HCT116 (cell line): ENCODE results near the gene CMIP. TPM values are rescaled to one million over a fixed set of nuclear protein-coding genes. Genes with fewer than 3 reads are reported as not detected.

ENCODE experiments used
- ATAC-seq: fragments of 200-7000 bp; cut with Tn5 transposase; 2 replicates; pipeline ENCODE4 v1.9.1; 2020; ENCODE audit warnings: mild to moderate bottlenecking, moderate library complexity
- BruUV-seq: library from RNA; stranded (reverse); fragments of 400-500 nt; replicated peaks from 2 replicates; lab custom pipeline; 2021; lab: Mats Ljungman, UMichigan
- CTCF ChIA-PET: fragments of 300-600 bp; sonication (Branson Sonifier 250); formaldehyde crosslinking; loops from one replicate; lab custom pipeline; 2021; ENCODE audit warnings: antibody characterized with exemption; lab: Charles Lee
- POLR2A ChIA-PET: fragments of 300-600, 350-600 bp; sonication (Branson Sonifier 250); formaldehyde crosslinking; loops from one replicate; lab custom pipeline; 2021; ENCODE audit warnings: antibody characterized with exemption; lab: Charles Lee
- RAD21 ChIA-PET, 2 experiments: fragments of 300-600 bp; sonication (Branson Sonifier 250); formaldehyde crosslinking; loops; one replicate each; lab custom pipeline; 2023; ENCODE audit warnings: low total read pairs in 2 of 2; ENCODE audit not compliant: uncharacterized antibody in 2 of 2, unreplicated experiment in 2 of 2, low non-redundant PET in 1 of 2; lab: Charles Lee
- DNase-seq: peaks from one replicate; pipeline ENCODE4 v3.0.0-alpha.2; 2010; ENCODE audit warnings: low read depth, low spot score
- H2AFZ ChIP-seq: fragments of 200-600 bp; shearing (Covaris generic), sonication (generic); 2 replicates; pipeline ENCODE4 v1.6.1; 2017; ENCODE audit warnings: low read depth, mixed run types, mixed read lengths, antibody characterized with exemption, low read length; ENCODE audit not compliant: poor library complexity, severe bottlenecking
- H3K27ac ChIP-seq: 2 replicates; pipeline ENCODE4 v1.5.1; 2012; ENCODE audit warnings: low read depth, low read length
- H3K27me3 ChIP-seq: fragments of 200-600 bp; sonication (generic); 2 replicates; pipeline ENCODE4 v1.6.1; 2016; ENCODE audit warnings: mixed run types, low read length, mixed read lengths; ENCODE audit not compliant: insufficient read depth
- H3K36me3 ChIP-seq, 2 experiments: fragments of 200-500 bp in 1 of 2; fragments of 200-600 bp in 1 of 2; sonication (Bioruptor generic) in 1 of 2; sonication (generic) in 1 of 2; 2 replicates each; pipeline versions ENCODE4 v1.5.1 to v1.6.1; 2014 to 2016; ENCODE audit warnings: low read length in 2 of 2, inconsistent platforms in 1 of 2, mixed read lengths in 1 of 2, mixed run types in 1 of 2; ENCODE audit not compliant: insufficient read depth in 2 of 2, control insufficient read depth in 1 of 2
- H3K4me1 ChIP-seq, 2 experiments: fragments of 200-600 bp in 1 of 2; sonication (generic) in 1 of 2; 2 replicates each; pipeline versions ENCODE4 v1.5.1 to v1.6.1; 2012 to 2017; ENCODE audit warnings: low read length in 2 of 2, inconsistent platforms in 1 of 2, mild to moderate bottlenecking in 1 of 2, mixed read lengths in 1 of 2, mixed run types in 1 of 2, moderate library complexity in 1 of 2; ENCODE audit not compliant: insufficient read depth in 2 of 2, control insufficient read depth in 1 of 2
- H3K4me2 ChIP-seq: fragments of 200-600 bp; sonication (generic); 2 replicates; pipeline ENCODE4 v1.6.1; 2017; ENCODE audit warnings: mixed run types, low read length, mixed read lengths
- H3K4me3 ChIP-seq, 2 experiments: fragments of 200-600 bp in 1 of 2; sonication (generic) in 1 of 2; replicated peaks in 1 of 2; 2 replicates each; pipeline ENCODE4 v1.5.1; 2011 to 2016; ENCODE audit warnings: low read length in 2 of 2, control low read depth in 1 of 2, low read depth in 1 of 2, mild to moderate bottlenecking in 1 of 2, mixed read lengths in 1 of 2, mixed run types in 1 of 2
- H3K79me2 ChIP-seq: fragments of 200-600 bp; sonication (generic); 2 replicates; pipeline ENCODE4 v1.6.1; 2017; ENCODE audit warnings: mild to moderate bottlenecking, mixed run types, low read length, moderate library complexity, mixed read lengths; ENCODE audit not compliant: insufficient read depth
- H3K9ac ChIP-seq: fragments of 200-600 bp; sonication (generic); 2 replicates; pipeline ENCODE4 v1.6.1; 2016; ENCODE audit warnings: low read length, mixed read lengths
- H3K9me2 ChIP-seq: fragments of 200-600 bp; sonication (generic), shearing (Covaris generic); 2 replicates; pipeline ENCODE4 v1.6.1; 2017; ENCODE audit warnings: mixed run types, mild to moderate bottlenecking, moderate library complexity; ENCODE audit not compliant: insufficient read depth
- H3K9me3 ChIP-seq, 2 experiments: fragments of 200-500 bp in 1 of 2; fragments of 200-600 bp in 1 of 2; sonication (Bioruptor generic) in 1 of 2; sonication (generic) in 1 of 2; 2 replicates each; pipeline ENCODE4 v1.6.1; 2014 to 2017; ENCODE audit warnings: low read length in 2 of 2, mixed read lengths in 2 of 2, inconsistent platforms in 1 of 2, low read depth in 1 of 2, mild to moderate bottlenecking in 1 of 2, mixed run types in 1 of 2, moderate library complexity in 1 of 2; ENCODE audit not compliant: control insufficient read depth in 1 of 2, insufficient read depth in 1 of 2
- H4K20me1 ChIP-seq: fragments of 200-600 bp; sonication (generic), shearing (Covaris generic); 2 replicates; pipeline ENCODE4 v1.6.1; 2017; ENCODE audit warnings: mixed run types, mild to moderate bottlenecking, moderate library complexity; ENCODE audit not compliant: insufficient read depth
- EZH2 ChIP-seq: fragments of 200-600 bp; sonication (generic); IDR thresholded peaks from 2 replicates; pipeline ENCODE4 v1.6.1; 2017; ENCODE audit warnings: antibody characterized with exemption, mixed run types
- MAX ChIP-seq: IDR thresholded peaks from 2 replicates; pipeline ENCODE4 v1.6.1; 2012
- POLR2A ChIP-seq: IDR thresholded peaks from 2 replicates; pipeline ENCODE4 v1.7.0; 2011; ENCODE audit warnings: borderline replicate concordance; ENCODE audit not compliant: insufficient read depth, insufficient read length; ENCODE audit errors: extremely low read depth
- RAD21 ChIP-seq: IDR thresholded peaks from 2 replicates; pipeline ENCODE4 v1.6.1; 2012; ENCODE audit warnings: low read depth, mild to moderate bottlenecking
- REST ChIP-seq: IDR thresholded peaks from 2 replicates; pipeline ENCODE4 v1.6.1; 2012; ENCODE audit warnings: low read depth
- SP1 ChIP-seq: IDR thresholded peaks from 2 replicates; pipeline ENCODE4 v1.6.1; 2012; ENCODE audit warnings: low read depth
- TCF7L2 ChIP-seq: IDR thresholded peaks from 2 replicates; pipeline ENCODE4 v1.7.0; 2011; ENCODE audit warnings: borderline replicate concordance, inconsistent platforms; ENCODE audit not compliant: insufficient read depth, insufficient read length; ENCODE audit errors: extremely low read depth
- intact Hi-C: fragments of 100-400 bp; cut with micrococcal nuclease; formaldehyde crosslinking; loops from 2 replicates; pipeline ENCODE4 v1.10.0; 2022
- total RNA-seq: library from RNA; stranded (reverse); gene quantifications from one replicate; pipeline ENCODE4 v1.2.1, GENCODE V29; 2021; ENCODE audit not compliant: unreplicated experiment

The CMIP gene
- total RNA-seq, 1 experiment from 2014 or later: 64.6 TPM

- no peaks in the 10 kb centered on the region for H3K9me3 ChIP-seq
- RAD21 ChIA-PET: no interaction called here
- H4K20me1 ChIP-seq: no peaks in the 10 kb centered on the region
- DNase-seq: no peak
- H3K4me1 ChIP-seq: peaks cover 4 to 32% of the 10 kb centered on the region in 2 experiments; a peak in 3 of 4 replicates
- no peak overlapping the region for H3K4me3 ChIP-seq
- TF ChIP-seq TCF7L2 (no peak), REST (no peak), EZH2 (no peak), POLR2A (no peak), RAD21 (no peak), SP1 (no peak), MAX (no peak)
- TF ChIP-seq, all 23 proteins: peak for 0
- Histone ChIP-seq H3K9me2 (no peaks in the 10 kb centered on the region), H2AFZ (no peak overlapping the region), H3K27me3 (no peaks in the 10 kb centered on the region), H3K79me2 (peaks cover 94% of the 10 kb centered on the region), H3K4me2 (no peak overlapping the region), H3K9ac (no peak overlapping the region), H3K27ac (no peak overlapping the region), H3K36me3 (peaks cover 2 to 3% of the 10 kb centered on the region in 2 experiments; a peak in 1 of 4 replicates)
- BruUV-seq: no TSS peak
- POLR2A ChIA-PET: no interaction called here
- no peak for ATAC-seq
- CTCF ChIA-PET: no interaction called here
- intact Hi-C loops: no loop called here
Measured at GRCh38 chr16:81477697-81478693, 33.4 kb downstream of the CMIP start.
